ENCODE results near the gene C17orf58.

The C17orf58 gene

DNA sequence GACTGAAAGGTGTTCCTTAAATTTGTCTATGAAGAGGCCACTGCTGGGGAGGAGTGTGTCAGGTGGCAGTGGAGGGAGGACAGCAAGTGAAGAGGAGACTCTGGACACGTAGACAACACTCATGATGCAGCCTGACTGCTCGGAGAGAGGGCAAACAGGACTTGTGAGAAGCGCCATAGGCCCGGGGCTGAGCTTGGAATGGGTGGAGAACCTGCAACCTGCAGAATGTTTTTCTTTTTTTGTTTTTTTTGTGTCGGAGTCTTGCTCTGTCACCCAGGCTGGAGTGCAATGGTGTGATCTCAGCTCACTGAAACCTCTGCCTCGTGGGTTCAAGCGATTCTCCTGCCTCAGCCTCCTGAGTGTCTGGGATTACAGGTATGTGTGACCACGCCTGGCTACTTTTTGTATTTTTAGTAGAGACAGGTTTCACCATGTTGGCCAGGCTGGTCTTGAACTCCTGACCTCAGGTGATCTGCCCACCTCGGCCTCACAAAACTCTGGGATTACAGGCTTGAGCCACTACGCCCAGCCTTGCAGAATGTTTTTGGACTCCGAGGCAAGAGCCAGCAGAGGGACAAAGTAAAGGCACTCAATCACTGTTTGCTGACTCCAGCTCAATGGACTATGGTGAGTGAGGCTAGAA is 18.9 kb upstream of the C17orf58 start:
- no peaks in the 10 kb centered on the region for H3K9me3 ChIP-seq (ENCODE audit: control insufficient read depth, low read length)
- TF ChIP-seq CTCF (IDR thresholded peaks at IDR 0.05), result no peak
- no peak overlapping the region for H3K4me2 ChIP-seq (ENCODE audit: low read length)
- H3K36me3 ChIP-seq (ENCODE audit: control insufficient read depth, insufficient read depth, low read length), result no peaks in the 10 kb centered on the region
- H2AFZ ChIP-seq, result no peak overlapping the region
- H3K27ac ChIP-seq, result no peak overlapping the region
- H3K4me3 ChIP-seq (ENCODE audit: low read depth, low read length), result no peak overlapping the region
- H3K9ac ChIP-seq, result no peak overlapping the region
- H3K4me1 ChIP-seq, result no peaks in the 10 kb centered on the region
- H3K79me2 ChIP-seq, result no peaks in the 10 kb centered on the region
- no peaks in the 10 kb centered on the region for H3K27me3 ChIP-seq (ENCODE audit: control insufficient read depth, insufficient read depth, low read length)

DNA sequence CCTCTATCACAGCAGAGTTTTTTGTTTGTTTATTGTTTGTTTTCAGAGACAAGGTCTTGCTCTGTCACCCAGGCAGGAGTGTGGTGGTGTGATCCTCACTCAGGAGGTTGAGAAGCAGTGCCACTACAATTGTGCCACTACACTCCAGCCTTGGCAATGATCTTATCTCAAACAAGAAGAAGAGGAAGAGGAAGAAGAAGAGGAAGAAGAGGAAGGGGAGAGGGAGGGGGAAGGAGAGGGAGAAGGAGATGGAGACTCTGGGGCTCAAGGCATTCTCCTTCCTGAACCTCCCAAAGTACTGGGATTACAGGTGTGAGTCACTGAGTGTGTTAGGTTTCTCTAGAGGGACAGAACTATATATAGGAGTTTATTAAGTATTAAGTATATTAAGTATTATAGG is 17.1 kb upstream of the C17orf58 start:
- Histone ChIP-seq H3K79me2 (no peaks in the 10 kb centered on the region), H2AFZ (no peak overlapping the region), H3K9me3 (ENCODE audit: control insufficient read depth, low read length) (no peaks in the 10 kb centered on the region), H3K27me3 (ENCODE audit: control insufficient read depth, insufficient read depth, low read length) (no peaks in the 10 kb centered on the region), H3K27ac (no peak overlapping the region), H3K4me2 (ENCODE audit: low read length) (no peak overlapping the region), H3K4me1 (no peaks in the 10 kb centered on the region), H3K4me3 (ENCODE audit: low read depth, low read length) (no peak overlapping the region), H3K9ac (no peak overlapping the region), H3K36me3 (ENCODE audit: control insufficient read depth, insufficient read depth, low read length) (no peaks in the 10 kb centered on the region)
- no peak for TF ChIP-seq CTCF (IDR thresholded peaks at IDR 0.05)

DNA sequence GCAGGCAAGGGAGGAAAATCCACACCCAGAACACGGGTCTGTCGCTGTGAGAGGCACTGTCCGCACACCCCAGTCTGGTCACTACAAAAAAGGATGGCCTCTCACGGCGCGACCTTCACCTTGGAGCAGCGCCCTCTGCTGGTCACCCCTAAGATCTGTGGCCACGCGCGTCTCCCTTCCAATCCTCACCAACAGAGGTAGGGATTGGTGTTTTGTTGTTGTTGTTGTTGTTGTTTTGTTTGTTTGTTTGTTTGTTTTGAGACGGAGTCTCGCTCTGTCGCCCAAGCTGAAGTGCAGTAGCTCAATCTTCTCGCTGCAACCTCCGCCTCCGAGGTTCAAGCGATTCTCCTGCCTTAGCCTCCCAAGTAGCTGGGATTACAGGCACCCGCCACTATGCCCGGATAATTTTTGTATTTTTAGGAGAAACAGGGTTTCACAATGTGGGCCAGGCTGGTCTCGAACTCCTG is 15.0 kb upstream of the C17orf58 start:
- peak; percentile 67 for TF ChIP-seq CTCF (IDR thresholded peaks at IDR 0.05)
- Histone ChIP-seq H3K79me2 (no peaks in the 10 kb centered on the region), H3K4me3 (ENCODE audit: low read depth, low read length) (no peak overlapping the region), H3K36me3 (ENCODE audit: control insufficient read depth, insufficient read depth, low read length) (no peaks in the 10 kb centered on the region), H3K4me1 (no peaks in the 10 kb centered on the region), H3K27me3 (ENCODE audit: control insufficient read depth, insufficient read depth, low read length) (no peaks in the 10 kb centered on the region), H2AFZ (peak overlapping the region; percentile 25), H3K9me3 (ENCODE audit: control insufficient read depth, low read length) (no peaks in the 10 kb centered on the region), H3K27ac (no peak overlapping the region), H3K4me2 (ENCODE audit: low read length) (peak overlapping the region; percentile 22), H3K9ac (no peak overlapping the region)

DNA sequence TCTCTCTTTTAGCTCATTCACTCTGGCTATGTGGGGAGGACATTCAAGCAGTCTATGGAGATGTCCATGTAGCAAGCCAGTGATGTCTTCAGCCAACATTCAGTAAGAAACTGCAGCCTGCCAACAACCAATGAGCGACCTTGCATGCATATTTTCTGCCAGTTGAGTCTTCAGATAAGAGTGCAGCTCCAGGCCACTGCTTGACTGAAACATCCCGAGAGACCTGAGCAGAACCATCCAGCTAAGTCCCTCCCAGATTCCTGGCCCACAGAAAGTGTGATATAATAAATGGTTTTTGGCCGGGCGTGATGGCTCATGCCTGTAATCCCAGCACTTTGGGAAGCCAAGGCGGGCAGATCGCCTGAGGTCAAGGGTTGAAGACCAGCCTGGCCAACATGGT is 10.5 kb upstream of the C17orf58 start:
- Histone ChIP-seq H3K27ac (no peak overlapping the region), H3K4me2 (ENCODE audit: low read length) (no peak overlapping the region), H3K9me3 (ENCODE audit: control insufficient read depth, low read length) (no peaks in the 10 kb centered on the region), H3K4me1 (no peaks in the 10 kb centered on the region), H3K79me2 (no peaks in the 10 kb centered on the region), H3K36me3 (ENCODE audit: control insufficient read depth, insufficient read depth, low read length) (no peaks in the 10 kb centered on the region), H3K9ac (no peak overlapping the region), H3K4me3 (ENCODE audit: low read depth, low read length) (no peak overlapping the region), H3K27me3 (ENCODE audit: control insufficient read depth, insufficient read depth, low read length) (no peaks in the 10 kb centered on the region), H2AFZ (no peak overlapping the region)
- TF ChIP-seq CTCF (IDR thresholded peaks at IDR 0.05), result no peak

DNA sequence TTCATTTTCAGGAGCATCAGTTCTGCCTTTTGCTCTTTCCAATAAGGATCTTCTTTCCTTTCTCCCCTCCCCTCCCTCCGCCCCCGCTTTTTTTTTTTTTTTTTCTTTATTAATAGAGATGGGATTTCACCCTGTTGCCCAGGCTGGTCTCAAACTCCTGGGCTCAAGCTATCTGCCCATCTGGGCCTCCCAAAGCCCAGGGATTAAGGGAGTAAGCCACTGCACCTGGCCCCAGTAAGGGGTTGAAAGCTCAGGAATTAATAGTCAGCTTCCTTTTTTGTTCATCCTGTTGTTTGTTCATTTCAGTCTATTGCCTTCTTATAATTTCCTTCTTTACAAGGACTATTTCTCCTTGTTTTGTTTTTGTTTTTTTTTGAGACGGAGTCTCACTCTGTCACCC is 7.9 kb upstream of the C17orf58 start:
- no peak for TF ChIP-seq CTCF (IDR thresholded peaks at IDR 0.05)
- Histone ChIP-seq H3K27ac (no peak overlapping the region), H3K4me3 (ENCODE audit: low read depth, low read length) (no peak overlapping the region), H3K27me3 (ENCODE audit: control insufficient read depth, insufficient read depth, low read length) (no peaks in the 10 kb centered on the region), H3K4me2 (ENCODE audit: low read length) (no peak overlapping the region), H3K36me3 (ENCODE audit: control insufficient read depth, insufficient read depth, low read length) (no peaks in the 10 kb centered on the region), H2AFZ (no peak overlapping the region), H3K9ac (no peak overlapping the region), H3K79me2 (no peaks in the 10 kb centered on the region), H3K9me3 (ENCODE audit: control insufficient read depth, low read length) (no peaks in the 10 kb centered on the region), H3K4me1 (no peaks in the 10 kb centered on the region)
